ENCODE measurements around the gene APRT. TPM values are rescaled to one million over a fixed set of nuclear protein-coding genes. Genes with fewer than 3 reads are reported as not detected.

APRT gene
- total RNA-seq, 1 experiment from 2014 or later = 311 TPM

GRCh38 chr16:88815901-88816589 is 4.3 kb upstream of the APRT start:
- BruUV-seq (replicated peaks) = no TSS peak

More at GRCh38 chr16:88815901-88816589, 4.3 kb upstream of the APRT start:
- Histone ChIP-seq H3K36me3 (ENCODE audit: control insufficient read depth in 1 of 2, insufficient read depth in 2 of 2, low read length in 2 of 2) (no peaks in the 10 kb centered on the region), H3K9me3 (ENCODE audit: control insufficient read depth in 1 of 2, insufficient read depth in 1 of 2, low read depth in 1 of 2, low read length in 2 of 2) (no peaks in the 10 kb centered on the region), H3K4me3 (replicated peaks in 1 of 2; ENCODE audit: low read depth in 1 of 2, low read length in 2 of 2) (no peak overlapping the region), H3K27me3 (ENCODE audit: insufficient read depth, low read length) (no peaks in the 10 kb centered on the region), H2AFZ (ENCODE audit: low read depth, low read length, poor library complexity, severe bottlenecking) (no peak overlapping the region), H3K79me2 (ENCODE audit: insufficient read depth, low read length) (peaks cover 2% of the 10 kb centered on the region; the same call in 1 of the 2 replicates), H4K20me1 (ENCODE audit: insufficient read depth) (no peaks in the 10 kb centered on the region), H3K4me1 (ENCODE audit: control insufficient read depth in 1 of 2, insufficient read depth in 2 of 2, low read length in 2 of 2) (peaks cover 11 to 31% of the 10 kb centered on the region in 2 experiments), H3K27ac (ENCODE audit: low read depth, low read length) (no peak overlapping the region), H3K4me2 (ENCODE audit: low read length) (no peak overlapping the region), H3K9me2 (ENCODE audit: insufficient read depth) (no peaks in the 10 kb centered on the region), H3K9ac (ENCODE audit: low read length) (no peak overlapping the region)
- DNase-seq (ENCODE audit: low read depth, low spot score) = no peak
- peak in 2 of 3 experiments; percentile 99; a peak in 4 of 6 replicates for TF ChIP-seq CTCF (IDR thresholded peaks at IDR 0.05 in 2 of 3, conservative IDR thresholded peaks at IDR 0.05 in 1 of 3; ENCODE audit: borderline replicate concordance in 1 of 3, insufficient read depth in 1 of 3, low read depth in 2 of 3, low read length in 2 of 3)
- TF ChIP-seq CEBPB (IDR thresholded peaks at IDR 0.05; ENCODE audit: low read depth) = no peak
- ATAC-seq = peak; percentile 36
- intact Hi-C loops (cut with micrococcal nuclease) = loop anchor here (1.0 to 10.0 kb wide), 4 partner anchors 41 to 749 kb away; partner anchors contain the start of genes RPL13 and TRAPPC2L
- POLR2A ChIA-PET = no interaction called here
- CTCF ChIA-PET = interaction anchor here (0.7 to 1.6 kb wide), 6 partner anchors 13 to 400 kb away, joined by 3 to 11 read pairs (median 3); no protein-coding TSS in a partner anchor
- RAD21 ChIA-PET (ENCODE audit: low non-redundant PET in 1 of 2, low total read pairs in 2 of 2, uncharacterized antibody in 2 of 2, unreplicated experiment in 2 of 2) = interaction anchor here in 1 of 2 experiments (1.2 kb wide), 1 partner anchor 351 kb away, joined by 3 read pairs; no protein-coding TSS in a partner anchor
